Measurements from ENCODE around the gene SLC35E3.

DNA sequence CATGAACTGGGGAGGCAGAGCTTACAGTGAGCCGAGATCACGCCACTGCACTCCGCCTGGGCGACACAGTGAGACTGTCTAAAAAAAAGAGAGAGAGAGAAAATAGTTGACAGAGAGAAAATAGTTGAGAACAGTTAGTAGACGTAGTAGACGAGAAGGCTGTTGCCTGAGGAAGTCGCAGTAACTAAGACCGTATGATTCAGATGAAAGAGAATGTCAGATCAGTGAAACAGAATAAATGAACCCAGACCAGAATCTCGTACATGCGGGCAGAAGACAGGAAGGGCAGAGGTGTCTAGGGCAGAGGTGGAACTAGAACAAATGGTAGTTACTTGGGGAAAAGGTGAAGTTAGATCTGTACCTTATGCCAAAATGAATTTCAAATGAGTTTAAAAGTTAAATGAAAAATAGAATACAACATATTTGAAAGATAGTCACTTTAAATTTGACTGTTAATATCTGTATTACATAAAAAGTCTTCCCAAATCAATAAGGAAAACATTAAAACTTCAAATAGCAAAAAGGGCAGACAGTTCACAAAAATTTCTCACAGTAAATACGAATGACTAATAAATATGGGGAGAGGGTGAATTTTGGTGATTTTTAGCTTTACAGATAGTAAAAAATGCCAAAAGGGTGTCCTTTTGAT, 79.7 kb downstream of the SLC35E3 start:
- TF ChIP-seq, protein P1, sequence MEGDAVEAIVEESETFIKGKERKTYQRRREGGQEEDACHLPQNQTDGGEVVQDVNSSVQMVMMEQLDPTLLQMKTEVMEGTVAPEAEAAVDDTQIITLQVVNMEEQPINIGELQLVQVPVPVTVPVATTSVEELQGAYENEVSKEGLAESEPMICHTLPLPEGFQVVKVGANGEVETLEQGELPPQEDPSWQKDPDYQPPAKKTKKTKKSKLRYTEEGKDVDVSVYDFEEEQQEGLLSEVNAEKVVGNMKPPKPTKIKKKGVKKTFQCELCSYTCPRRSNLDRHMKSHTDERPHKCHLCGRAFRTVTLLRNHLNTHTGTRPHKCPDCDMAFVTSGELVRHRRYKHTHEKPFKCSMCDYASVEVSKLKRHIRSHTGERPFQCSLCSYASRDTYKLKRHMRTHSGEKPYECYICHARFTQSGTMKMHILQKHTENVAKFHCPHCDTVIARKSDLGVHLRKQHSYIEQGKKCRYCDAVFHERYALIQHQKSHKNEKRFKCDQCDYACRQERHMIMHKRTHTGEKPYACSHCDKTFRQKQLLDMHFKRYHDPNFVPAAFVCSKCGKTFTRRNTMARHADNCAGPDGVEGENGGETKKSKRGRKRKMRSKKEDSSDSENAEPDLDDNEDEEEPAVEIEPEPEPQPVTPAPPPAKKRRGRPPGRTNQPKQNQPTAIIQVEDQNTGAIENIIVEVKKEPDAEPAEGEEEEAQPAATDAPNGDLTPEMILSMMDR (IDR thresholded peaks at IDR 0.05 in 4 of 5, conservative IDR thresholded peaks at IDR 0.05 in 1 of 5): no peak
- TF ChIP-seq POLR2A (IDR thresholded peaks at IDR 0.05): no peak
